ENCODE results near the gene NFE2L1. TPM values are rescaled to one million over a fixed set of nuclear protein-coding genes. Genes with fewer than 3 reads are reported as not detected.

The NFE2L1 gene
- total RNA-seq, 4 donors from 2014 or later, result 173 to 242 (median 211) TPM

- TF ChIP-seq, protein P1, sequence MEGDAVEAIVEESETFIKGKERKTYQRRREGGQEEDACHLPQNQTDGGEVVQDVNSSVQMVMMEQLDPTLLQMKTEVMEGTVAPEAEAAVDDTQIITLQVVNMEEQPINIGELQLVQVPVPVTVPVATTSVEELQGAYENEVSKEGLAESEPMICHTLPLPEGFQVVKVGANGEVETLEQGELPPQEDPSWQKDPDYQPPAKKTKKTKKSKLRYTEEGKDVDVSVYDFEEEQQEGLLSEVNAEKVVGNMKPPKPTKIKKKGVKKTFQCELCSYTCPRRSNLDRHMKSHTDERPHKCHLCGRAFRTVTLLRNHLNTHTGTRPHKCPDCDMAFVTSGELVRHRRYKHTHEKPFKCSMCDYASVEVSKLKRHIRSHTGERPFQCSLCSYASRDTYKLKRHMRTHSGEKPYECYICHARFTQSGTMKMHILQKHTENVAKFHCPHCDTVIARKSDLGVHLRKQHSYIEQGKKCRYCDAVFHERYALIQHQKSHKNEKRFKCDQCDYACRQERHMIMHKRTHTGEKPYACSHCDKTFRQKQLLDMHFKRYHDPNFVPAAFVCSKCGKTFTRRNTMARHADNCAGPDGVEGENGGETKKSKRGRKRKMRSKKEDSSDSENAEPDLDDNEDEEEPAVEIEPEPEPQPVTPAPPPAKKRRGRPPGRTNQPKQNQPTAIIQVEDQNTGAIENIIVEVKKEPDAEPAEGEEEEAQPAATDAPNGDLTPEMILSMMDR (IDR thresholded peaks at IDR 0.05), result no peak
- TF ChIP-seq POLR2A (IDR thresholded peaks at IDR 0.05) (no peak), EP300 (IDR thresholded peaks at IDR 0.05; ENCODE audit: low read depth) (no peak)
- in situ Hi-C loops (cut with MboI; ENCODE audit: low pct_ligation_motif_present in 1 of 4, low pct_unique_long_range_greater_than_20kb in 1 of 4, low sequenced_read_pairs in 3 of 4), result no loop called here
- intact Hi-C loops (cut with DNase I; ENCODE audit: low total_unique reads), result no loop called here
- 13 to 29% methylated on average over 13 to 26 of the region's 26 CpGs for WGBS, 2 donors (ENCODE audit: low coverage in 1 of 2)
- Histone ChIP-seq H3K9me3 (no peaks in the 10 kb centered on the region), H3K36me3 (no peaks in the 10 kb centered on the region), H3K4me1 (peaks cover 36 to 52% (median 49%) of the 10 kb centered on the region in 4 donors), H3K4me3 (peak overlapping the region; percentile 38 to 87 (median 62)), H3K27ac (peak overlapping the region; percentile 97 to 99 (median 98)), H3K27me3 (no peaks in the 10 kb centered on the region)
- DNase-seq, result no peak
These were observed 932 bp upstream of the NFE2L1 start for GRCh38 chr17:48047113-48047740.

DNA sequence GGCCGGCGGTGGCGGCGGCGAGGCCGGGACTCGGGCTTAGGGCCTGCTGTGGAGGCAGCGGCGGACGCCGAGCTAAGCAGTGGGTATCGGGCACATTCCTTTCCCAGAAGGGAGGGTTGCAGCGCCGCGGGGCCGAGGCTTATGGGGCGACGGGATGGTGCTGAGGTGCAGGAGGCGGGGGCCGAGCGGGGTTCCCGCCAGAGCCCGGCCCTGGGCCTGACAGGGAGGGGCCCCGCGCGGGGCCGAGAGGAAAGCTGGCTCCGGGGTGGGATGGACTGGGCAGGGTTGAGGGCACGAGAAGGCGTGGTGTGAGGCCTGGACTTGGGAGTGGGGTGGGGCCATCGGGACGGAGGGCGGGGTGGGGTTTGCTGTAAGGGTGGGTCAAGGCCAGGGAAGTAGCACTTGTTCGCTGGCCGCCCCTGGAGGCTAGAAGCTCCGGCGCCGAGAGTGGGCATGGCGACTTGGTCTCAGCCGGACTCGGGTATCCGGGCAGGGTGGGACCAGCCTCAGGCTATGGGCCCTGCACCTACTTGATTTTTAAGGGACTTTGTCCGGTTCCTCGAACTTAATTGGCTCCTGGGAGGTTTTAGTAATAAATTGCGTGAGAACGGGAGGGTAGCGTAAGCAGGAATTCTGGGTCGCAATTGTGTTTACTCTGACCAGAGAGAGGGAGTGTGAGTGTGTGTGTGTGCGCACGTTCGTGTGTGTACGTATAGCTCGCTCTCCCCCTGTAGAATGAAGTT, 396 bp downstream of the NFE2L1 start:
- 0 to 1% methylated on average over 3 to 32 of the region's 53 CpGs for WGBS, 2 donors (ENCODE audit: low coverage in 1 of 2)
- Histone ChIP-seq H3K4me3 (peak overlapping the region; percentile 62 to 87 (median 67)), H3K4me1 (peaks cover 49 to 66% (median 62%) of the 10 kb centered on the region in 4 donors), H3K36me3 (no peaks in the 10 kb centered on the region), H3K27me3 (no peaks in the 10 kb centered on the region), H3K9me3 (no peaks in the 10 kb centered on the region), H3K27ac (peak overlapping the region; percentile 97 to 99 (median 98))
- in situ Hi-C loops (cut with MboI; ENCODE audit: low pct_ligation_motif_present in 1 of 4, low pct_unique_long_range_greater_than_20kb in 1 of 4, low sequenced_read_pairs in 3 of 4) (no loop called here), intact Hi-C loops (cut with DNase I; ENCODE audit: low total_unique reads) (no loop called here)
- TF ChIP-seq EP300 (IDR thresholded peaks at IDR 0.05; ENCODE audit: low read depth) (no peak), POLR2A (IDR thresholded peaks at IDR 0.05) (peak; percentile 93), POLR2AphosphoS5 (IDR thresholded peaks at IDR 0.05) (peak; percentile 87 to 98 (median 96))
- TF ChIP-seq, protein P1 (IDR thresholded peaks at IDR 0.05), result peak in 2 of 5 experiments; percentile 11 to 12
- DNase-seq, result peak; percentile 95

- TF ChIP-seq EP300 (IDR thresholded peaks at IDR 0.05; ENCODE audit: low read depth) (no peak), POLR2AphosphoS5 (IDR thresholded peaks at IDR 0.05) (no peak), POLR2A (IDR thresholded peaks at IDR 0.05) (no peak)
- TF ChIP-seq, protein P1 (IDR thresholded peaks at IDR 0.05), result no peak
- 85% methylated on average over 10 of the region's 10 CpGs; no CpG with 5 or more reads in 1 of the 2 donors for WGBS, 2 donors (ENCODE audit: low coverage in 1 of 2)
- Histone ChIP-seq H3K4me3 (peak overlapping the region in 2 of 4 donors; percentile 4 to 87), H3K27ac (peak overlapping the region; percentile 97 to 99 (median 98)), H3K4me1 (peaks cover 50 to 79% (median 73%) of the 10 kb centered on the region in 4 donors), H3K9me3 (no peaks in the 10 kb centered on the region), H3K27me3 (no peaks in the 10 kb centered on the region), H3K36me3 (peaks cover 0 to 7% (median 3%) of the 10 kb centered on the region in 4 donors)
- in situ Hi-C loops (cut with MboI; ENCODE audit: low pct_ligation_motif_present in 1 of 4, low pct_unique_long_range_greater_than_20kb in 1 of 4, low sequenced_read_pairs in 3 of 4), result no loop called here
- DNase-seq, result no peak
- intact Hi-C loops (cut with DNase I; ENCODE audit: low total_unique reads), result no loop called here
These were observed 3.1 kb downstream of the NFE2L1 start for GRCh38 chr17:48051283-48051682.

GRCh38 chr17:48051706-48052486, 3.7 kb downstream of the NFE2L1 start:
- Histone ChIP-seq H3K27ac (peak overlapping the region; percentile 97 to 99 (median 98)), H3K9me3 (no peaks in the 10 kb centered on the region), H3K4me1 (peaks cover 44 to 73% (median 67%) of the 10 kb centered on the region in 4 donors), H3K27me3 (no peaks in the 10 kb centered on the region), H3K36me3 (peaks cover 0 to 13% (median 6%) of the 10 kb centered on the region in 4 donors), H3K4me3 (peak overlapping the region in 1 of 4 donors; percentile 87)
- intact Hi-C loops (cut with DNase I; ENCODE audit: low total_unique reads) (no loop called here), in situ Hi-C loops (cut with MboI; ENCODE audit: low pct_ligation_motif_present in 1 of 4, low pct_unique_long_range_greater_than_20kb in 1 of 4, low sequenced_read_pairs in 3 of 4) (no loop called here)
- WGBS, 2 donors (ENCODE audit: low coverage in 1 of 2), result 39 to 57% methylated on average over 3 to 5 of the region's 5 CpGs
- TF ChIP-seq EP300 (IDR thresholded peaks at IDR 0.05; ENCODE audit: low read depth) (no peak), POLR2AphosphoS5 (IDR thresholded peaks at IDR 0.05) (peak in 1 of 3 donors; percentile 33), POLR2A (IDR thresholded peaks at IDR 0.05) (no peak)
- TF ChIP-seq, protein P1 (IDR thresholded peaks at IDR 0.05), result no peak
- peak; percentile 50 for DNase-seq
